Kidney (tissue), 14 donors: ENCODE results near the gene FAM107B. TPM values are rescaled to one million over a fixed set of nuclear protein-coding genes. Genes with fewer than 3 reads are reported as not detected.
A peak's percentile ranks its signal among the peaks of the same experiment; 100 is the strongest.

Source experiments
- DNase-seq, 5 donors: peaks; one replicate each; pipeline ENCODE4 v3.0.0-alpha.2; 2013 to 2020
- FAIRE-seq: peaks from 2 replicates; lab custom pipeline; 2012; peaks lifted over from hg19 to GRCh38; lab: Jason Lieb, UNC
- H3K27ac ChIP-seq, 2 donors: one replicate each; pipeline ENCODE4 v1.7.0; 2013; ENCODE audit warnings: low read depth in 2 of 2, low read length in 2 of 2, inconsistent platforms in 1 of 2
- H3K27me3 ChIP-seq: one replicate; pipeline ENCODE4 v1.7.1; 2013; ENCODE audit warnings: low read length, inconsistent platforms; ENCODE audit not compliant: control insufficient read depth, insufficient read depth
- H3K36me3 ChIP-seq, 3 donors: one replicate each; pipeline versions ENCODE4 v1.7.0 to v1.7.1; 2013; ENCODE audit warnings: low read length in 3 of 3, control low read depth in 1 of 3, inconsistent platforms in 1 of 3; ENCODE audit not compliant: insufficient read depth in 3 of 3, control insufficient read depth in 2 of 3
- H3K4me1 ChIP-seq, 3 donors: one replicate each; pipeline versions ENCODE4 v1.7.0 to v1.7.1; 2013; ENCODE audit warnings: low read length in 3 of 3, inconsistent platforms in 1 of 3, low read depth in 1 of 3; ENCODE audit not compliant: control insufficient read depth in 2 of 3, insufficient read depth in 2 of 3
- H3K4me3 ChIP-seq, 3 donors: one replicate each; pipeline versions ENCODE4 v1.7.0 to v1.8.1; 2013; ENCODE audit warnings: low read length in 3 of 3, control low read depth in 1 of 3, inconsistent platforms in 1 of 3
- H3K9ac ChIP-seq, 3 donors: one replicate each; pipeline versions ENCODE4 v1.7.0 to v1.7.1; 2013; ENCODE audit warnings: low read length in 3 of 3, control low read depth in 1 of 3, inconsistent platforms in 1 of 3
- H3K9me3 ChIP-seq, 3 donors: one replicate each; pipeline versions ENCODE4 v1.7.0 to v1.7.1; 2013; ENCODE audit warnings: low read length in 3 of 3, control low read depth in 1 of 3, inconsistent platforms in 1 of 3; ENCODE audit not compliant: control insufficient read depth in 2 of 3, insufficient read depth in 1 of 3
- intact Hi-C: fragments of 100-400 bp; cut with DNase I; formaldehyde crosslinking; loops from one replicate; pipeline ENCODE4 v1.11.1; 2022
- polyA plus RNA-seq: library from polyadenylated mRNA; stranded (reverse); fragments of 350-450 nt; fragmentation: Illumina TruSeq; extraction: RNeasy Lipid Tissue Mini Kit (QIAGEN cat#74804); gene quantifications from one replicate; pipeline ENCODE4 v1.2.3, GENCODE V29; 2014; ENCODE audit warnings: low read depth, low replicate concordance; ENCODE audit not compliant: insufficient read depth
- total RNA-seq: library from RNA; stranded (reverse); fragmentation: NEBNext Ultra II Directional; extraction: Animal tissue kit (Norgen Biotek cat#: 25700); gene quantifications from one replicate; pipeline ENCODE4 v1.2.1, GENCODE V29; 2021
- TF ChIP-seq, protein P1 (sequence below): IDR thresholded peaks from 3 replicates; pipeline ENCODE4 v1.5.1; 2012; ENCODE audit warnings: mild to moderate bottlenecking, moderate library complexity, borderline replicate concordance; ENCODE audit not compliant: insufficient read depth; ENCODE audit errors: extremely low read depth
- donor health status: control.
- donor health status: control.
- donor health status: control.
- donor health status: control.
- donor health status: control.
- donor health status: DM: yes; HTN: yes; CAD: no.
- donor health status: Normal renal cell carcinoma (clear cell type).

FAM107B gene
- total and polyA plus RNA-seq, 2 donors from 2014 or later = 105 to 122 TPM

DNA sequence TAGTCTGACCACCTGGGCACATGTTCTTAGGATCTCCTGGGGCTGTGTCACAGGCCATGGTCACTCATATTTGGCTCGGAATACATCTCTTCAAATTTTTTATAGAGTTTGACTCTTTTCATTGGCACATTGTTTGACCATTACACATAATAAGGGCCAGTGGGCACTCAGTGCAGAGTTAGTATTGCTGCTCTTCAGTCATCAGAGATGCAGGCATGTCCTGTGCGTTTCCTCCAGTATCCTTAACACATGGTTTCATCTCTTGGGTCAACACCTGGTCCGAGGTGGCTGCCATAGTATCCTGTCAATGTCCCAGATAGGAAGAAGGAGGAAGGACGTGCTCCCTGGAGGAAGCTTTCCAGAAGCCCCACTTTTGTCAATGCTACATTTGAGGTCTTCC lies 125.0 kb downstream of the FAM107B start:
- TF ChIP-seq, protein P1, sequence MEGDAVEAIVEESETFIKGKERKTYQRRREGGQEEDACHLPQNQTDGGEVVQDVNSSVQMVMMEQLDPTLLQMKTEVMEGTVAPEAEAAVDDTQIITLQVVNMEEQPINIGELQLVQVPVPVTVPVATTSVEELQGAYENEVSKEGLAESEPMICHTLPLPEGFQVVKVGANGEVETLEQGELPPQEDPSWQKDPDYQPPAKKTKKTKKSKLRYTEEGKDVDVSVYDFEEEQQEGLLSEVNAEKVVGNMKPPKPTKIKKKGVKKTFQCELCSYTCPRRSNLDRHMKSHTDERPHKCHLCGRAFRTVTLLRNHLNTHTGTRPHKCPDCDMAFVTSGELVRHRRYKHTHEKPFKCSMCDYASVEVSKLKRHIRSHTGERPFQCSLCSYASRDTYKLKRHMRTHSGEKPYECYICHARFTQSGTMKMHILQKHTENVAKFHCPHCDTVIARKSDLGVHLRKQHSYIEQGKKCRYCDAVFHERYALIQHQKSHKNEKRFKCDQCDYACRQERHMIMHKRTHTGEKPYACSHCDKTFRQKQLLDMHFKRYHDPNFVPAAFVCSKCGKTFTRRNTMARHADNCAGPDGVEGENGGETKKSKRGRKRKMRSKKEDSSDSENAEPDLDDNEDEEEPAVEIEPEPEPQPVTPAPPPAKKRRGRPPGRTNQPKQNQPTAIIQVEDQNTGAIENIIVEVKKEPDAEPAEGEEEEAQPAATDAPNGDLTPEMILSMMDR = no peak
- Histone ChIP-seq H3K4me3 (no peak overlapping the region), H3K36me3 (no peaks in the 10 kb centered on the region), H3K9me3 (no peaks in the 10 kb centered on the region), H3K9ac (no peak overlapping the region), H3K4me1 (peaks cover 10 to 31% (median 13%) of the 10 kb centered on the region in 3 donors), H3K27me3 (no peaks in the 10 kb centered on the region), H3K27ac (no peak overlapping the region)
- FAIRE-seq (no peak), DNase-seq (no peak)
- intact Hi-C loops = no loop called here

DNA sequence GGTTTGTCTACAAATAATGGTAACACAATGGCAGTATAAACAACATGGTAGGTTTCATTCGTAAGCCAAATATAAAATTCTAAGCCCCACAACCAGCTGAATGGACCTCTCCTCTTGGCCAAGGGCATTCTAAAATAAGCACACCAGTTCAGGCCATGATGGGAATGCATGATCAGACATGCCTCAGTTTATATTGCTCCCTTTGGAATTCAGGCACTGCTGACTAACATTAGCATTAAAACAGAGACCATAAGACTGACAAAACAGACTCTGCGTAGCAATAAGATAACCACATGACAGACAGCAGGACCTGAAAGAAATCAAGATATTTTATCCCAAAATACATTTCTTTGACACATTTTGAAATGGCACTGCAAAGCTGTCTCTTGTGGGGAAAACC lies 125.8 kb downstream of the FAM107B start:
- no peaks in the 10 kb centered on the region for H3K36me3 ChIP-seq
- DNase-seq = no peak
- no peaks in the 10 kb centered on the region for H3K27me3 ChIP-seq
- H3K9ac ChIP-seq = no peak overlapping the region
- peaks cover 10 to 27% (median 13%) of the 10 kb centered on the region in 3 donors for H3K4me1 ChIP-seq
- no peaks in the 10 kb centered on the region for H3K9me3 ChIP-seq
- FAIRE-seq = no peak
- peak overlapping the region; percentile 80 to 84 for H3K27ac ChIP-seq
- TF ChIP-seq, protein P1 = no peak
- intact Hi-C loops = no loop called here
- H3K4me3 ChIP-seq = no peak overlapping the region

DNA sequence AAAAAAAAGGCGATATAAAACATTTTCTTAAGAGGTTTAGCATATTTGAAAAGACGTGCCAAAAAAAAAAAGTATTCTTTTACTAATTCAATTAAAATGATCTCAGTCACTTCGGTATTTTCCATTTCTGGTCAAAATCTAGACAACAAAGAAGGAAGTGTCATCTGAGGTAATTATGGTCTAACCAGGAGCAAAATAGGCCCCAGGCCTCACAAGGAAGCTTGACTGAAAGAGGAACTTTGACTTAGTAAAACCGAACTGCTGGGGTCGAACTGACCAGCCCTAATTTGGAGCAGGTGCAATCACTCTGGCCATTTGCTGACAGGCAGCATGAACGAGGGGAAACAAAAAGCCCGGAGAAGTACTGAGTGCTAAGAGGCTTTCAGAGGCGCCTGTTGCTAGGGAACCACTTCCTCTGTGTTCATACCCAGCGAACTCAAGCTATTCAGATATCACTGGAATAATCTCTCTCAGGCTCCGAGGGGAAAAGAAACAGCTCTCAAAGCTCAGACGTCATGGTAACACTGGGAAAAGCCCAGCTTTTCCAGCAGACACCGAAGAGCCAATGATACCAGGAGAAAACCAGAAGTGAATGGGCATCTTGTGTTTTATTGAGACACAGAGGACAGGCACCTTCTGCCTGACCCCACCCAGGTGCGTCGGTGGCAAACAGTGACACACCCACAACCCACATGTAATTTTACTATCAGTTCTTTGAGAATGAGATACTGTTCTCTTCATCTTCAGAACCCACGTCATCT lies 126.5 kb downstream of the FAM107B start:
- peak overlapping the region; percentile 80 to 84 for H3K27ac ChIP-seq
- H3K36me3 ChIP-seq = no peaks in the 10 kb centered on the region
- H3K9me3 ChIP-seq = no peaks in the 10 kb centered on the region
- H3K4me1 ChIP-seq = peaks cover 7 to 24% (median 11%) of the 10 kb centered on the region in 3 donors
- DNase-seq (peak; percentile 84 to 98 (median 90)), FAIRE-seq (no peak)
- peak overlapping the region in 1 of 3 donors; percentile 3 for H3K4me3 ChIP-seq
- TF ChIP-seq, protein P1 = no peak
- H3K27me3 ChIP-seq = no peaks in the 10 kb centered on the region
- H3K9ac ChIP-seq = peak overlapping the region in 1 of 3 donors; percentile 19
- intact Hi-C loops = no loop called here
